OCI-LY1 (cell line): ENCODE data around the gene PTRHD1.

ENCODE experiments used
- H2AFZ ChIP-seq: fragments of 200-600 bp; sonication (generic), shearing (Covaris generic); 2 replicates; pipeline ENCODE4 v1.6.0; 2014; ENCODE audit warnings: antibody characterized with exemption, mild to moderate bottlenecking, low read length
- H3F3A ChIP-seq: fragments of 200-600 bp; sonication (generic), shearing (Covaris generic); 2 replicates; pipeline ENCODE4 v1.6.0; 2014; ENCODE audit warnings: mild to moderate bottlenecking, antibody characterized with exemption, low read length, moderate library complexity; ENCODE audit not compliant: insufficient read depth
- H3K27ac ChIP-seq: fragments of 200-600 bp; sonication (generic); 2 replicates; pipeline ENCODE4 v1.5.1; 2014; ENCODE audit warnings: low read length, mixed run types, mild to moderate bottlenecking, low read depth; ENCODE audit not compliant: poor library complexity, severe bottlenecking
- H3K27me3 ChIP-seq: fragments of 200-600 bp; sonication (generic); 2 replicates; pipeline ENCODE4 v1.6.0; 2014; ENCODE audit warnings: antibody characterized with exemption, mild to moderate bottlenecking, low read length, moderate library complexity; ENCODE audit not compliant: insufficient read depth
- H3K36me3 ChIP-seq: fragments of 200-600 bp; sonication (generic); 2 replicates; pipeline ENCODE4 v1.6.1; 2014; ENCODE audit warnings: mild to moderate bottlenecking, antibody characterized with exemption, low read length, moderate library complexity, mixed read lengths; ENCODE audit not compliant: insufficient read depth
- H3K4me1 ChIP-seq: fragments of 200-600 bp; sonication (generic); 2 replicates; pipeline ENCODE4 v1.5.1; 2014; ENCODE audit warnings: mild to moderate bottlenecking, low read length, moderate library complexity; ENCODE audit not compliant: insufficient read depth, severe bottlenecking
- H3K4me2 ChIP-seq: fragments of 200-600 bp; sonication (generic), shearing (Covaris generic); 2 replicates; pipeline ENCODE4 v1.6.1; 2014; ENCODE audit warnings: low read length
- H3K4me3 ChIP-seq: fragments of 200-600 bp; sonication (generic); 2 replicates; pipeline ENCODE4 v1.5.1; 2014; ENCODE audit warnings: low read length, low read depth, mild to moderate bottlenecking, mixed read lengths; ENCODE audit not compliant: poor library complexity, severe bottlenecking
- H3K79me2 ChIP-seq: fragments of 200-600 bp; shearing (Covaris generic); 2 replicates; pipeline ENCODE4 v1.6.1; 2016; ENCODE audit warnings: mixed run types, low read length, mixed read lengths; ENCODE audit not compliant: insufficient read depth
- H3K9ac ChIP-seq: fragments of 200-600 bp; sonication (generic), shearing (Covaris generic); 2 replicates; pipeline ENCODE4 v1.6.1; 2014; ENCODE audit warnings: mild to moderate bottlenecking, low read length, mixed read lengths
- H3K9me2 ChIP-seq: fragments of 200-600 bp; sonication (generic), shearing (Covaris generic); 2 replicates; pipeline ENCODE4 v1.6.1; 2014; ENCODE audit warnings: low read depth, mild to moderate bottlenecking, low read length, mixed read lengths
- H3K9me3 ChIP-seq: fragments of 200-600 bp; shearing (Covaris generic); 2 replicates; pipeline ENCODE4 v1.6.1; 2014; ENCODE audit warnings: low read length, mixed read lengths
- H4K20me1 ChIP-seq: fragments of 200-600 bp; sonication (generic), shearing (Covaris generic); 2 replicates; pipeline ENCODE4 v1.6.0; 2016; ENCODE audit warnings: mild to moderate bottlenecking, low read length; ENCODE audit not compliant: insufficient read depth
- EZH2 ChIP-seq: fragments of 200-600 bp; sonication (generic), shearing (Covaris generic); IDR thresholded peaks from 2 replicates; pipeline ENCODE4 v1.8.0; 2017; ENCODE audit warnings: borderline replicate concordance, mixed run types, mild to moderate bottlenecking, antibody characterized with exemption, low read length, moderate library complexity, mixed read lengths
- TF ChIP-seq, protein P1 (sequence below): fragments of 200-600 bp; sonication (generic), shearing (Covaris generic); IDR thresholded peaks from 2 replicates; pipeline ENCODE4 v1.5.1; 2017; ENCODE audit warnings: mild to moderate bottlenecking, antibody characterized with exemption, low read length, moderate library complexity, mixed read lengths

The PTRHD1 gene

DNA sequence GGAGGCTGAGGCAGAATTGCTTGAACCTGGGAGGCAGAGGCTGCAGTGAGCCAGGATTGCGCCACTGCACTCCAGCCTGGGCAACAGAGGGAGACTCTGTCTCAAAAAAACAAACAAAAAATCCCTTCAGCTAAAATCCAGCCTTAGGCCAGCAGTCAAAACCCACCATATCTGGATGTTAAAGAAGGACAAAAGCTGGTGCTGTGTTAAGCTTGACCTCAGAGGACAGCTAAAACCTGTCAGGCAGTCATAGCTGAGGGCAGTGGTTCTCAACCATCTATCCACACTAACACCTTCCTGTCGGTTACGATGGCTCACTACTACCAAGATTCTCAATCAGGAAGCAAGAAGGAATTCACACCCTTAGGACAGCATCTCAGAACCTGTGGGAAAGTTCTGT, 9.6 kb downstream of the PTRHD1 start:
- Histone ChIP-seq H3K4me3 (no peak overlapping the region), H3K4me2 (no peak overlapping the region), H3K9me3 (peaks cover 15% of the 10 kb centered on the region), H3K36me3 (no peaks in the 10 kb centered on the region; the same call in 1 of the 2 replicates), H2AFZ (no peak overlapping the region), H3F3A (no peaks in the 10 kb centered on the region), H3K27ac (no peak overlapping the region), H3K9me2 (no peaks in the 10 kb centered on the region), H3K9ac (no peak overlapping the region), H3K27me3 (no peaks in the 10 kb centered on the region), H3K79me2 (no peaks in the 10 kb centered on the region), H4K20me1 (no peaks in the 10 kb centered on the region), H3K4me1 (peaks cover 15% of the 10 kb centered on the region)
- TF ChIP-seq, protein P1, sequence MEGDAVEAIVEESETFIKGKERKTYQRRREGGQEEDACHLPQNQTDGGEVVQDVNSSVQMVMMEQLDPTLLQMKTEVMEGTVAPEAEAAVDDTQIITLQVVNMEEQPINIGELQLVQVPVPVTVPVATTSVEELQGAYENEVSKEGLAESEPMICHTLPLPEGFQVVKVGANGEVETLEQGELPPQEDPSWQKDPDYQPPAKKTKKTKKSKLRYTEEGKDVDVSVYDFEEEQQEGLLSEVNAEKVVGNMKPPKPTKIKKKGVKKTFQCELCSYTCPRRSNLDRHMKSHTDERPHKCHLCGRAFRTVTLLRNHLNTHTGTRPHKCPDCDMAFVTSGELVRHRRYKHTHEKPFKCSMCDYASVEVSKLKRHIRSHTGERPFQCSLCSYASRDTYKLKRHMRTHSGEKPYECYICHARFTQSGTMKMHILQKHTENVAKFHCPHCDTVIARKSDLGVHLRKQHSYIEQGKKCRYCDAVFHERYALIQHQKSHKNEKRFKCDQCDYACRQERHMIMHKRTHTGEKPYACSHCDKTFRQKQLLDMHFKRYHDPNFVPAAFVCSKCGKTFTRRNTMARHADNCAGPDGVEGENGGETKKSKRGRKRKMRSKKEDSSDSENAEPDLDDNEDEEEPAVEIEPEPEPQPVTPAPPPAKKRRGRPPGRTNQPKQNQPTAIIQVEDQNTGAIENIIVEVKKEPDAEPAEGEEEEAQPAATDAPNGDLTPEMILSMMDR, result no peak

DNA sequence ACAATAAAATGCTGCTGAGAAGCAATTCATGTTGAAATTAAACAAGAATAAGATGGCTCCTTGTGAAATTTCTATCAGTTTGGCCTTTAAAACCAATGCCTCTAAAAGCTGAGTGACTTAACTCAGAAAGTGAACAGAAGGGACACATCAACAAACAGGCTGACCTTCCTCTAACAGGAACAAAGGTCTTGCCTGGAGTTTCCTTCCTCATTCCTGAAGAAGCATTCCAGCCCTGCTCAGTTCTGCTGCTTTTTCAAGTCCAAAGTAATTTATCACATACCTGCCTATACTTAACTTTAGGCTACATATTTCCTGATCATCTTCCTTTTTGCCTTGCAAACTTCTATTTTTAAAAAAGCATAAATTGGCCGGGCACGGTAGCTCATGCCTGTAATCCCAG, 14.1 kb downstream of the PTRHD1 start:
- Histone ChIP-seq H3K4me1 (no peaks in the 10 kb centered on the region), H3K9me3 (peaks cover 11% of the 10 kb centered on the region), H3K36me3 (no peaks in the 10 kb centered on the region; the same call in 1 of the 2 replicates), H4K20me1 (no peaks in the 10 kb centered on the region), H3K27ac (no peak overlapping the region), H3K9me2 (no peaks in the 10 kb centered on the region), H3K79me2 (no peaks in the 10 kb centered on the region), H2AFZ (no peak overlapping the region; the same call in 1 of the 2 replicates), H3F3A (no peaks in the 10 kb centered on the region), H3K4me3 (no peak overlapping the region), H3K9ac (no peak overlapping the region), H3K27me3 (no peaks in the 10 kb centered on the region), H3K4me2 (no peak overlapping the region)
- no peak for TF ChIP-seq EZH2
- TF ChIP-seq, protein P1, result no peak

DNA sequence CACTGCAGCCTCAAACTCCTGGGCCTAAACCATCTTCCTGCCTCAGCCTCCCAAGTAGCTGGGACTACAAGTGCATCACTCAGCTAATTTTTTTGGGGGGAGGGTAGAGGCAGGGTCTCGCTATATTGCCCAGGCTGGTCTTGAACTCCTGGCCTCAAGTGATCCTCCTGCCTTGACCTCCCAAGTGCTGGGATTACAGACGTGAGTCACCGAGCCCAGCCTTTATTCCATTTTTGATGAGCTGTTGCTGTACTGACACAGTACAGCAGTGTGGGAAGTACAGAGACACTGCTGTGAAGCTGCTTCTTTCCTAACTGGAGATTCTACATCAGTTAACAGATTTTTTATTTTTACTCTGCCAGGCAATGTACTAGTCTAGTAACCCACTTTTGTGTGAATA, 18.8 kb downstream of the PTRHD1 start:
- Histone ChIP-seq H3K36me3 (no peaks in the 10 kb centered on the region), H2AFZ (no peak overlapping the region), H3K9me3 (no peaks in the 10 kb centered on the region), H3K79me2 (no peaks in the 10 kb centered on the region), H3F3A (no peaks in the 10 kb centered on the region), H3K27me3 (no peaks in the 10 kb centered on the region), H3K4me3 (no peak overlapping the region), H4K20me1 (no peaks in the 10 kb centered on the region), H3K9me2 (no peaks in the 10 kb centered on the region), H3K27ac (no peak overlapping the region), H3K4me1 (no peaks in the 10 kb centered on the region), H3K4me2 (no peak overlapping the region), H3K9ac (no peak overlapping the region)
- TF ChIP-seq, protein P1, result no peak
- no peak for TF ChIP-seq EZH2
